Mesodermal cell (in vitro differentiated cells): ENCODE measurements around the gene CAPRIN1. TPM values are rescaled to one million over a fixed set of nuclear protein-coding genes. Genes with fewer than 3 reads are reported as not detected.

Experiments
- H3K27ac ChIP-seq: 2 replicates; pipeline ENCODE4 v1.7.0; 2013; ENCODE audit warnings: mild to moderate bottlenecking, low read depth, low read length, moderate library complexity; ENCODE audit not compliant: severe bottlenecking
- H3K36me3 ChIP-seq: 2 replicates; pipeline ENCODE4 v1.7.1; 2013; ENCODE audit warnings: mild to moderate bottlenecking, low read length, moderate library complexity; ENCODE audit not compliant: control insufficient read depth, insufficient read depth
- H3K4me1 ChIP-seq: one replicate; pipeline ENCODE4 v1.7.1; 2013; ENCODE audit warnings: mild to moderate bottlenecking, low read length; ENCODE audit not compliant: insufficient read depth, control insufficient read depth, poor library complexity, severe bottlenecking
- H3K4me3 ChIP-seq: 2 replicates; pipeline ENCODE4 v1.7.0; 2013; ENCODE audit warnings: low read length, control low read depth, mild to moderate bottlenecking; ENCODE audit not compliant: insufficient read depth, poor library complexity, severe bottlenecking; ENCODE audit errors: extremely low read depth
- H3K9me3 ChIP-seq: 2 replicates; pipeline ENCODE4 v1.7.1; 2013; ENCODE audit warnings: mild to moderate bottlenecking, low read length, moderate library complexity; ENCODE audit not compliant: control insufficient read depth
- WGBS, 2 experiments: methylation state at CpG; one replicate each; pipeline ENCODE4 v1.1.5; 2013; ENCODE audit warnings: missing lambda C conversion rate in 2 of 2; ENCODE audit not compliant: insufficient coverage in 2 of 2; 5-methylcytosine and 5-hydroxymethylcytosine counted together
- polyA plus RNA-seq, 2 experiments: library from polyadenylated mRNA; stranded (reverse); fragments of 50-300 nt; gene quantifications; one replicate each; pipeline ENCODE4 v1.2.3, GENCODE V29; 2013

CAPRIN1 gene
- 249 TPM for polyA plus RNA-seq (2013, experiment 1 of 2)
- polyA plus RNA-seq (2013, experiment 2 of 2): 249 TPM

GRCh38 chr11:34051349-34052035 is at the start of gene CAPRIN1:
CAPRIN1 (plus strand) TSS chr11:34051731; CDS start chr11:34052421, 690 bp downstream.
- peaks cover 31% of the 10 kb centered on the region for H3K36me3 ChIP-seq
- peak within 1 kb of the TSS; percentile 100 for H3K27ac ChIP-seq
- WGBS, 2 experiments: 0% methylated on average over 48 to 50 of the region's 64 CpGs
- peaks cover 5% of the 10 kb centered on the region for H3K4me1 ChIP-seq
- no peaks in the 10 kb centered on the region for H3K9me3 ChIP-seq
- H3K4me3 ChIP-seq: peak within 1 kb of the TSS; percentile 99

GRCh38 chr11:34002420-34002819 is 49.1 kb upstream of the CAPRIN1 start:
- Histone ChIP-seq H3K36me3 (no peaks in the 10 kb centered on the region), H3K4me1 (peaks cover 7% of the 10 kb centered on the region), H3K27ac (no peak overlapping the region), H3K9me3 (no peaks in the 10 kb centered on the region), H3K4me3 (no peak overlapping the region)
- WGBS, 2 experiments: 80 to 85% methylated on average over 2 to 3 of the region's 4 CpGs

GRCh38 chr11:34004236-34004635 is 47.3 kb upstream of the CAPRIN1 start:
- Histone ChIP-seq H3K9me3 (no peaks in the 10 kb centered on the region), H3K4me1 (no peaks in the 10 kb centered on the region), H3K36me3 (no peaks in the 10 kb centered on the region), H3K4me3 (no peak overlapping the region), H3K27ac (no peak overlapping the region)
- 80% methylated on average over 1 of the region's 3 CpGs; no CpG with 5 or more reads in 1 of the 2 experiments for WGBS, 2 experiments

GRCh38 chr11:34006876-34007275 is 44.7 kb upstream of the CAPRIN1 start:
- Histone ChIP-seq H3K4me3 (no peak overlapping the region), H3K27ac (no peak overlapping the region), H3K9me3 (no peaks in the 10 kb centered on the region), H3K36me3 (no peaks in the 10 kb centered on the region), H3K4me1 (no peaks in the 10 kb centered on the region)
- no CpG with 5 or more reads among the region's 2 CpGs for WGBS, 2 experiments

- Histone ChIP-seq H3K27ac (no peak overlapping the region), H3K36me3 (no peaks in the 10 kb centered on the region), H3K4me3 (no peak overlapping the region), H3K4me1 (no peaks in the 10 kb centered on the region), H3K9me3 (no peaks in the 10 kb centered on the region)
- no CpG with 5 or more reads among the region's 1 CpG for WGBS, 2 experiments
These were observed 38.8 kb upstream of the CAPRIN1 start for GRCh38 chr11:34012734-34013133.

- Histone ChIP-seq H3K4me1 (no peaks in the 10 kb centered on the region), H3K9me3 (no peaks in the 10 kb centered on the region), H3K4me3 (no peak overlapping the region), H3K27ac (no peak overlapping the region), H3K36me3 (no peaks in the 10 kb centered on the region)
- 100% methylated on average over 1 to 3 of the region's 4 CpGs for WGBS, 2 experiments
These were observed 37.5 kb upstream of the CAPRIN1 start for GRCh38 chr11:34013898-34014571.

GRCh38 chr11:34021977-34022735 is 29.4 kb upstream of the CAPRIN1 start:
- Histone ChIP-seq H3K36me3 (no peaks in the 10 kb centered on the region), H3K4me1 (no peaks in the 10 kb centered on the region), H3K9me3 (no peaks in the 10 kb centered on the region), H3K4me3 (no peak overlapping the region), H3K27ac (no peak overlapping the region)
- WGBS, 2 experiments: 72 to 74% methylated on average over 2 to 3 of the region's 3 CpGs

- Histone ChIP-seq H3K9me3 (no peaks in the 10 kb centered on the region), H3K36me3 (no peaks in the 10 kb centered on the region), H3K27ac (no peak overlapping the region), H3K4me1 (no peaks in the 10 kb centered on the region), H3K4me3 (no peak overlapping the region)
- no CpG with 5 or more reads among the region's 14 CpGs for WGBS, 2 experiments
These were observed 25.1 kb upstream of the CAPRIN1 start for GRCh38 chr11:34026432-34026831.

GRCh38 chr11:34027516-34028408 is 23.8 kb upstream of the CAPRIN1 start:
- Histone ChIP-seq H3K36me3 (no peaks in the 10 kb centered on the region), H3K27ac (no peak overlapping the region), H3K9me3 (no peaks in the 10 kb centered on the region), H3K4me1 (no peaks in the 10 kb centered on the region), H3K4me3 (no peak overlapping the region)
- whole genome bisulfite sequencing, 2 experiments: 77 to 80% methylated on average over 6 of the region's 10 CpGs

- Histone ChIP-seq H3K27ac (no peak overlapping the region), H3K36me3 (no peaks in the 10 kb centered on the region), H3K9me3 (no peaks in the 10 kb centered on the region), H3K4me1 (no peaks in the 10 kb centered on the region), H3K4me3 (no peak overlapping the region)
- WGBS, 2 experiments: 88 to 93% methylated on average over 1 to 2 of the region's 2 CpGs
These were observed 23.1 kb upstream of the CAPRIN1 start for GRCh38 chr11:34028425-34028824.
